ENCODE results near the gene FKBP15. TPM values are rescaled to one million over a fixed set of nuclear protein-coding genes. Genes with fewer than 3 reads are reported as not detected.
A peak's percentile ranks its signal among the peaks of the same experiment; 100 is the strongest.
"Not testable (repeated sequence)": the region's sequence is repeated elsewhere in the genome, so short reads cannot be mapped to it uniquely, and the experiment has no call there.

FKBP15 gene
- total RNA-seq, 1 experiment from 2014 or later = 7.7 TPM

DNA sequence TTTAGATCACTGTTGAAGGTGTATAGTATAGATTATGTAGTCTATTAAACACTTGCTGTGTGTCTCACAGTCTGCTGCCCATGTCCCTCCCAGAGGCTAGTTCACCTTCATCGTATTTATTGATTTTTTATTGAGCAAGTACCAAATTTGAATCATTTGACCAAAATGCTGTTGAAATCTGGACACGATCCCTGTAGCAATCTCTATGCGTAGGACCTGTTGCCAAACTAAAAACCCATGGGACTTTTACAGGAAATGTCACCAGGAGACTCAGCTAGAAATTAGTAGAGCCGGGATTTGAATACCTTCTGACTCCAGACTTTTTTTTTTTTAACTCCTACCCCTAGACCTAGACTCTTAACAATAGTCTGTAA, 17.8 kb upstream of the FKBP15 start:
- DNase-seq (ENCODE audit: low read depth) = no peak
- in situ Hi-C loops (cut with HindIII; ENCODE audit: low pct_unique_long_range_greater_than_20kb, low sequenced_read_pairs) = no loop called here

DNA sequence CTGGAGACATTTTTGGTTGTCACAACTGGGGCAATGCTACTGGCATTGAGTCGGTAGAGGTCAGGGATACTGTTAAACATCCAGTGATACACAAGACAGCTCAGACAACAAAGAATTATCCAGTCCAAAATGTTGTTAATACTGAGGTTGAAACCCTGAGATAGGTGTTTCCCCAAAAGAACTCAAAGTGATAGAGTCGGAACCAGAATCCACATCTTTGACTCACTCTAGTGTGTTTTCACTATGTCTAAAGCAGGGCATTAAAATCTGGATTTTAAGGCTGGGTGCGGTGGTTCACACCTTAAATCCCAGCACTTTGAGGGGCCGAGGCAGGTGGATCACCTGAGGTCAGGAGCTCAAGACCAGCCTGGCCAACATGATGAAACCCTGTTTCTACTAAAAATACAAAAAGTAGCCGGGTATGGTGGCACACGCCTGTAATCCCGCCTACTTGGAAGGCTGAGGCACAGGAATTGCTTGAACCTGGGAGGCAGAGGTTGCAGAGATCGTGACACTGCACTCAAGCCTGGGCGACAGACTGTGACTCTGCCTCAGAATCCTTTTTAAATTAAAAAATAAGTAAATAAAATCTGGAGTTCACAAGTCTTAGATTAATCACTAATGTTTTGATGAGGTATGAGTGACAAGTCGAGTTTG, 17.3 kb upstream of the FKBP15 start:
- in situ Hi-C loops (cut with HindIII; ENCODE audit: low pct_unique_long_range_greater_than_20kb, low sequenced_read_pairs) = no loop called here
- DNase-seq (ENCODE audit: low read depth) = no peak

DNA sequence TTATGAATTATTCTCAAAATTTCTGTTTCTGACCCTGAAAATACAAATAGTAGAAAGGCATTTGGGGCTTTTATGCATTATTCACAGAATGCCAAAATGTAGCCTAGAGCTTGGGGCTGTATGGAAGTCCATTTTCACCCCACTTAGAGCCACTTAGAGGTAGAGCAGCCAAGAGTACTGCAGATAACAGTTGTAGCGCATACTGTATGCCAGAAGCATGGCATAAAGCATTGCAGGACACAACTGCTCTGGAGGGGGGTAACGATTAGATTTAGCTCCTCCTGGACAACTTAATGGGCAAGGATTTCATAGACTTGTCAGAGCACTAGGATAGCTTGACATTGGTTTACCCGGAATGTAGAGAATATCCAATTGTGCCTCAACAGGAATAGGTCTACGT, 15.9 kb upstream of the FKBP15 start:
- DNase-seq (ENCODE audit: low read depth) = no peak
- in situ Hi-C loops (cut with HindIII; ENCODE audit: low pct_unique_long_range_greater_than_20kb, low sequenced_read_pairs) = no loop called here

DNA sequence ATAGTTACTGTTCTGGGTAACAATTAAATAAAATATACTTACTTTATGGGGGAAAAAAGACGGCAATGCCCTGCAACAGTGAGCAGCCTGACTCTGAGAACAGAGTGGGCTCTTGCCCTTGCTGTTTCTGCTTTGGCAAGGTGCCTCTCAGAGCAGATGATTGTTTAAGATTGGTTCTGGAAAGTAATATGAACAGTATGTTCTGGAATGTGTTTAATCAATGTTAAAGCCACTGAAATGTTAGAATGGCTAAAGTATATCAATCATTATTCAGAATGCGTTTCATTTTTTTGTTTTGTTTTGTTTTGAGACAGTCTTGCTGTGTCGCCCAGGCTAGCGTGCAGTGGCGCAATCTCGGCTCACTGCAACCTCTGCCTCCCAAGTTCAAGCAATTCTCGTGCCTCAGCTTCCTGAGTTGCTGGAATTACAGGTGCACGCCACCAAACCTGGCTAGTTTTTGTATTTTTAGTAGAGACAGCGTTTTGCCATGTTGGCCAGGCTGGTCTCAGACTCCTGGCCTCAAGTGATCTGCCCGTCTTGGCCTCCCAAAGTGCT, 14.7 kb upstream of the FKBP15 start:
- DNase-seq (ENCODE audit: low read depth); in situ Hi-C loops (cut with HindIII; ENCODE audit: low pct_unique_long_range_greater_than_20kb, low sequenced_read_pairs): not testable (repeated sequence)

DNA sequence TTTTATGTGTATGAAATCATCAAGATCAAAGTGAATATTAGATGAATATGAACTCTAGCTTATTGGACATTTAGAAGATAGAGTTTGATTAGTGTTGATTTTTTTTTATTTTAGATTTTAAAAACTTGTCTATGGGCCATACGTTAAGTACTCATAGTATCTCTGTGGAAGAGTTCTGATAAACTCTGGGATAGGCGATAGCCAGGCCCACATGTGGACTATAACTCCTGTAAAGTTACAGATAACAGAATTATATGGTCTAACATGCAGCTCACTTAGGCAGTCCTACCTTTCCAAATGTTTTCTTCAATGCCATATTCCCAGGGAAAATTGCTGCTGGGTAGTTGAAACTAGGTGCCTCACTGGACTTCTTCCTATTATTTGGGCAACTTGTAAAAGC, 10.6 kb upstream of the FKBP15 start:
- DNase-seq (ENCODE audit: low read depth) = no peak
- in situ Hi-C loops (cut with HindIII; ENCODE audit: low pct_unique_long_range_greater_than_20kb, low sequenced_read_pairs) = no loop called here

DNA sequence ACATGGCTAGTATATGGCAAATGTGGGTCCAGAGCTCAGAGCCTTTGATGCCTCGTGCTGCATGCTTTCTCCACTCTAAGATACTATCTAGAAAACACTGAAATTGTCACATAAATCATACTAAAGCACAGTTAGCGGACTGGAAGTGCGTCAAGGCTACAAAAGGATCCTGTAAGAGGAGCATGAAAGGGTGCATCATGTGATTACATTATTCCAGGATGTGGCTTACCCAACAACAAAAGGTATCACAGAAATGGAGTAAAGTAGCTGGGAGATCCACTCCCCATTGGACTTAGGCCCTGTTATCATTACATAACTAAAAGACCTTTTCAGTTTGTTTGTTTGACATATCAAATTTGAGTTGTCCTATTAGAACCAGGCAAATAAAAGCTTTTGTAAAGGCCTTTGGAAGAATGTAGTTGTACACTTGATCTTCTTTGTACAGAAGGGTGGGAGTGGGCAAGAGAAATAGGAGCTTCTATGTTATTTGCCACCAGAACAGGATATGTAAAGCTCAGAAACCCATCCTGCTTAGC, 7.1 kb upstream of the FKBP15 start:
- no peak for DNase-seq (ENCODE audit: low read depth)
- in situ Hi-C loops (cut with HindIII; ENCODE audit: low pct_unique_long_range_greater_than_20kb, low sequenced_read_pairs) = no loop called here

DNA sequence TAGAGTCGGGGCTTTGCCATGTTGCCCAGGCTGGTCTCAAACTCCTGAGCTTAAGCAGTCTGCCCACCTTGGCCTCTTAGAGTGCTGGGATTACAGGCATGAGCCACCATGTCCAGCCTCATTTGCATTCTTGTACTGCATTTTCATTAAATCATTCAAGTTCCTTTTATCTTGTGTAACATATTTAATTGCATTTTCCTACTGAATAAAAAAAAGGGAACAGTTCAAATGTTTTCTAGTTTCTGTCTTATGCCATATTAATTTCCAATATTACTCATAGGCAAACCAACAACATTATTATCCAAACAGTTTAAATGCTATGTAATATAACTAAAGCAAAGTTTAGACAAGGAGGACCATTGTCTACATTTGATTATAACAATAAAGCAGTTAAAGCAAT, 6.4 kb upstream of the FKBP15 start:
- no peak for DNase-seq (ENCODE audit: low read depth)
- in situ Hi-C loops (cut with HindIII; ENCODE audit: low pct_unique_long_range_greater_than_20kb, low sequenced_read_pairs) = no loop called here

DNA sequence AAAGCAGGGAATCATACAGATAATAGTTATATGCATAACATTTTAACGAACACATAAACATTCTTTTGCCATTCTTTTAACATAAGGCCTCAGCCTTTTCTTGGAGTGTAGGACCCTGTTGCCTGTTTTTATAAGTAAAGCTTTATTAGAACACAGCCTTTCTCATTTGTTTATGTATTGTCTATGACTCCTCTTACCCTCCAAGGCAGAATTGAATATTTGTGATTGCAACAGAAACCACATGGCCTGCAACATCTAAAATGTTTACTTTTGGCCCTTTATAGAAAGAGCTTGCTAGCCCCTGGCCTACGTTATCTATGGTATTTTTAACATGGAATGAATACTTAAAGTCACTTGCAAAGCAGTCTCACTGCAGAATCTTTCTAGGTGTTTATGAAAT, 2.9 kb upstream of the FKBP15 start:
- in situ Hi-C loops (cut with HindIII; ENCODE audit: low pct_unique_long_range_greater_than_20kb, low sequenced_read_pairs) = no loop called here
- DNase-seq (ENCODE audit: low read depth) = no peak

DNA sequence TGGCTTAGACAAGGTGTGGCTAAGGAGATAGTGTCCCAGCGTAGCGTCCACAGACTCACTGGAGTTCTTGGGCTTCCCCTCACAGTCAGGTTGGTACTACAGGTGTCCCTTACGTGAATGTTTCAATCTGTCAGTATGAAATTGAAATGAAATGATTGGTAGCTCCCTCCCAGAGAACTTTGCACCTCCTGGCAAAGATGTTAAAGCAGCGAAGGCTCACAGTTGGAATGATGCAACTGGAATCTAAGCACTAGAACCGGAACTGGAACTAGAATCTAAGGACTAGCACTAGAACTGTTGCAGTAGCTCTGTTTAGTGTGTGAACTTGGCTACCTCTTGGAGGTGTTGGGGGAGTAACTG, 1.4 kb upstream of the FKBP15 start:
- in situ Hi-C loops (cut with HindIII; ENCODE audit: low pct_unique_long_range_greater_than_20kb, low sequenced_read_pairs) = no loop called here

DNA sequence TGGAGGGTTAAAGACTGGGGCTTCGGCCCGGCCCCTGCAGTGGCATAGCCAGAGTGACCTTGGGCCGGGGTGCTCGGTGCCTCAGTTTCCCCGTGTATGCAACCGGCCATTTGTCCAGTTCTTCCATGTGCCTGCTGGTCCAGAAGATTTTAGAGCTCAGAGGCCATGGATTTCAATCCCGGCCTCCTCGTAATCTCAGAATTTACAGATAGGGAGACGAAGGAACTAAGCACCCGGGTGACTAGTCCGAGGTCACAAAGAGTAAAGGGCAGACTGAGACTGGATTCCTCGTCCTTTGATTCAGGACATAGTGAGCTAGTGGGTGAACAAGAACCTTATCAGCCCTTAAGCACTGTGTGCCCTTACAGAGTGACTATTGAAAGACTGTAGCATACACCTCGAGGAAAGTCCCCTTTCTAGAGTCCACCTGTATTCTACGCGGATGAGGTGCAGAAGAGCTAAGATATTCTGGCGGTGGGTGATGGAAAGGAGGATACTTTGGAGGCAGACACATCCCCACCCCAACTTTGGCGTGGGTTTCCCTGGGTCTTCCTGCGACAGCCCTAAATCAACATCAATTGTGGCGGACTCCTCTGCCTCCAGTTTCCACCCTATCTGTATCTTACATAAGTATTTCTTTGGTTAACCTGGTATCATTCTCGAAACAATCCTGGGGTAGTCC, 864 bp upstream of the FKBP15 start:
- DNase-seq (ENCODE audit: low read depth) = no peak
- in situ Hi-C loops (cut with HindIII; ENCODE audit: low pct_unique_long_range_greater_than_20kb, low sequenced_read_pairs) = no loop called here

More for the DNA sequence above, 1.4 kb upstream of the FKBP15 start:
- peak; percentile 2 for DNase-seq (ENCODE audit: low read depth)

DNA sequence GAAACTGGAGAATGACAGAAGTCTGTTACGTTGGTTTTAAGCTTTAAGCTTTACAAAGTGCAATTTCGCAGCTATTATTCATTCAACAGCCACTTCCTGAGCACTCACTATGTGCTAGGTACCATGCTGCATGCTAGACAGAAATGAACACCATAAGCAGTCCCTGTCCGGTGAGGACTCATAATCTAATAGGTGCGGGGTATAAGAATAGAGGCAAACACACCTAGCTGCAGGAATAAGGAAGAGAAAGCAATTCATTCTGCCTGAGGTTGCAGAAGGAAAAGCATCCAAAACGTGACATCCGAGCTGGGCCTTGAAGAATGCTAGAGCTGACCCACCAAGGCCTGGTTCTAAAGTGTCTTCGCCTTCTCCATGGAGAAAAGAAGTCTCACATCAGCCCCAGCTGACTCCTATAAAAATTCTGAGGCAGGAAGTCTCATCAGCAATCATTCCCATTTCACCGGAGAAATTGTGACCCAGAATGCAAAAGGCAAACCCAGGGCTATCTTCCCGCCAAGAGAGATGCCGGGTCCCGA, 542 bp downstream of the FKBP15 start:
- peak; percentile 12 for DNase-seq (ENCODE audit: low read depth)
- in situ Hi-C loops (cut with HindIII; ENCODE audit: low pct_unique_long_range_greater_than_20kb, low sequenced_read_pairs) = no loop called here

DNA sequence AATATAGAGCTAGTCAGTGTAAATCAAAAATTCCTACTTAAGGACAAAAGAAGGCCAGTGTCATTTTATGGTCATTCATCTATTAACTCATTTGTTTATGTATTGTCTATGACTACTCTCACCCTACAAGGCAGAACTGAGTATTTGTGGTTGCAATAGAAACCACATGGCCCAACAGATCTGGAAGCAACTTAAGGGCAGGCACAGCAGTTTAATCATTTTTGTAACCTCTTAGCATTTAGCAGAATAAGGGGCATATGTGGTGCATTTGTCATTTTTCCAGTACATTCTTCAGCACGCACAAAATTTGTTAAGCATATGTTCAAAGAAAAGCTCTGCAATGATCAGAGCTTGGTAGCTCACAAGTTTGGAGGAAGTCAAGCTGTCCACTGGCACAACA, 1.1 kb downstream of the FKBP15 start:
- in situ Hi-C loops (cut with HindIII; ENCODE audit: low pct_unique_long_range_greater_than_20kb, low sequenced_read_pairs) = no loop called here
- peak; percentile 30 for DNase-seq (ENCODE audit: low read depth)

DNA sequence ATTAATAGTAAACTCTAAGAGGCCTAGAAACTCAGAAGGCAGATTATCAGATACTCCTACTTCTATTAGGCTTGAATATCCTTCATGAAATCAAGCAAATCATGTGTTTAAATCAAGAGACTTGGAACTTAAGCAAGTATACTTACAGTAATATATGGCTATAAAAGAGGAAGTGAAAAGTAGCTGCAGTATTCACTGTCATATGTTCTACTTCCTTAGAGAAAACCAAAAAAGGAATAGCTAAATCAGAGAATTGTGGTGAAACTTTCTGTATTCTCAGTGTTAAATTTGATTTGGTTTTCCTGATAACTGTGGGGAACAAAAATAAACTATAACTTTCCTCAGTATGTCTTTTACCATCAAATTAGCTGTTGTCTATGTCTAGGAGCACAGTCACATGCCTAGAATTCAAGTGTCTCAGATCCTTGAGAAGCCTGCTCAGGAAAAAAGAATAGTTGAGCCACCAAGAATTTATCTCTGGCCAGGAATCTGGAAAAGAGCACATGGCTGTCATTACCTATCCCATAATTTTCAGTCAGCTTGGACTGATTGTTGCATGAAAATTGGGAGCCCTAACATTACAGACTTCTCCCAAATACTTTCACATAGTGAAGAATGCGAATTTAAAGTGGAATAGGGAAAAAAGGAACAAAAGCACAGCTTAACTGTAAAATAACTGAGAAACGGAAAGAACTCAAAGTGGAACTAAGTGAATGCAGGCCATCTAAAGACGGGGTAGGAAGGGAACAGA, 1.7 kb downstream of the FKBP15 start:
- in situ Hi-C loops (cut with HindIII; ENCODE audit: low pct_unique_long_range_greater_than_20kb, low sequenced_read_pairs) = no loop called here
- no peak for DNase-seq (ENCODE audit: low read depth)

DNA sequence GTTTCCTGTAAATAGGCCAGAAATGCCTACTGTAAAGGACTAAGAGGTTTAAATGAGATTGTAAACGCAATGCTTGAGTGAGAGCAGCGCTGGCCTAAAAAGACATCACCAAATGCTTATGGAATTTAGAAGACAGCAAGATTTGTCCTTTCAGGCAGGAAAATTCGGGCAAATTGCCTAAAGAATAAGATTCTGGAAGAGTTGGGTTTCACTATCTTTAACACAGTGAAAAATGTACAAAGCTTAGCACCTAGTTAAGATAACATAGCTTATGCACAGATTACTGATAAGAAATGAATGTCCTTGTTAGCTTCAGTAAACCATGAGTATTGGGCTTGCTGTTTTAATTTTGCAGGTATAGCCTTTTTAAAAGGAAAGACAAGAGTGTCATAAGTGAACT, 4.7 kb downstream of the FKBP15 start:
- in situ Hi-C loops (cut with HindIII; ENCODE audit: low pct_unique_long_range_greater_than_20kb, low sequenced_read_pairs) = no loop called here
- DNase-seq (ENCODE audit: low read depth) = no peak

DNA sequence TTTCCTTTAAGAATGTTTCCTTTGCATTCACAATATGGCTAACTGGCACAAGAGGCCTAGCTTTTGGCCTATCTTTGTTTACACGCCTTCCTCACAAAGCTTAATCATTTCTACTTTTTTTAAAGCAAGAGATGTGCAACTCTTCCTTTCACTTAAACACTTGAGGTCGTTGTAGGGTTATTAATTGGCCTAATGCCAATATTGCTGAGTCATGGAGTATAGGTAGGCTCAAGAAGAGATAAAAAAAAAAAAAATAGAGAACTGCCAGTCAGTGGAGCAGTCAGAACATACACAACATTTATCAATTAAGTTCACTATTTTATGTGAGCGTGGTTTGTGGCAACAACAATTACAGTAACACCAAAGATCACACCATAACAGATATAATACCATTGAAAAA, 5.9 kb downstream of the FKBP15 start:
- DNase-seq (ENCODE audit: low read depth) = peak; percentile 78
- in situ Hi-C loops (cut with HindIII; ENCODE audit: low pct_unique_long_range_greater_than_20kb, low sequenced_read_pairs) = no loop called here

DNA sequence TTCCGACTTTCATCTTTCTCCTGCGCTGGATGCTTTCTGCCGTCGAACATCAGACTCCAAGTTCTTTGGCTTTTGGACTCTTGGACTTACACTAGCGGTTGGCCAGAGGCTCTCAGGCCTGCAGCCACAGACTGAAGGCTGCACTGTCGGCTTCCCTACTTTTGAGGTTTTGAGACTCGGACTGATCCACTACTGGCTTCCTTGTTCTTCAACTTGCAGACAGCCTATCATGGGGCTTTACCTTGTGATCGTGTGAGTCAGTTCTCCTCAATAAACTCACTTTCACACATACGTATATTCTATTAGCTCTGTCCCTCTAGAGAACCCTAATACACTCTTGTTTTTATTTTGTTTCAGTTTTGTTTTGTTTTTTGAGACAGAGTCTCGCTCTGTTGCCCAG, 10.3 kb downstream of the FKBP15 start:
- DNase-seq (ENCODE audit: low read depth) = no peak
- in situ Hi-C loops (cut with HindIII; ENCODE audit: low pct_unique_long_range_greater_than_20kb, low sequenced_read_pairs) = no loop called here

DNA sequence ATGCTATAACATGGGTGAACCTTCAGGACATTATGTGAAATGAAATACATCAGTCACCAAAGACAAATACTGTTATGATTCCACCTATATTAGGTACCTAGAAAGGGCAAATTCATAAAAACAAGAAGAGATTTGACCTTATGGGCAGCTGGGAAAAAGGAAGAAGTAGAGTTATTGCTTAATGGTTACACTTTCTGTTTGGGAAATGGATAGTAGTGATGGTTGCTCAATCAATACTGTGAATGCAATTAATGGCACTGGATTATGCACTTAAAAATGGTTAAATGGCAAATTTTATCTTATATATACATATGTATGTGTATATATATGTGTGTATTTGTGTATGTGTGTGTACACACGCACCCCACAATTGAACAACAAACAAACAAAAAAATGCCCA, 15.2 kb downstream of the FKBP15 start:
- in situ Hi-C loops (cut with HindIII; ENCODE audit: low pct_unique_long_range_greater_than_20kb, low sequenced_read_pairs) = no loop called here

DNA sequence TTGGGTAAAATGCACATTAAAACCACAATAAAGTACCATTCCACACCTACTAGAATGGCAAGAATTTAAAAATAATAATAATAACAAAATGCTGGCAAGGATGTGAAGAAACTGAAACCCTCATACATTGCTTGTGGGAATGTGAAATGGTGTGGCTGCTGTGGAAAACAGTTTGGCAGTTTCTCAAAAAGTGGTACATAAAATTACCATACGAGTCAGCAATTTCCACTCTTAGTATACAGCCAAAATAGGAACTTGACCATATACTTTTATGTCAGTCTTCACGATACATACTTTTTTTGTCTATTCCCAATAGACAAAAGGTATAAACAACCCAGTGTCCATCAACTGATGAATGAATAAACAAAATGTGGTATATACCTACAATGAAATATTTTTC, 15.6 kb downstream of the FKBP15 start:
- in situ Hi-C loops (cut with HindIII; ENCODE audit: low pct_unique_long_range_greater_than_20kb, low sequenced_read_pairs) = no loop called here
- no peak for DNase-seq (ENCODE audit: low read depth)

More for the DNA sequence above, 15.2 kb downstream of the FKBP15 start:
- DNase-seq (ENCODE audit: low read depth) = no peak
